Measurements from ENCODE around the gene SERINC2. TPM values are rescaled to one million over a fixed set of nuclear protein-coding genes. Genes with fewer than 3 reads are reported as not detected.

The SERINC2 gene
- total RNA-seq, 3 donors from 2014 or later (not counting 1 experiment from before 2014, with no cell fraction given), result 0.25 to 1.1 (median 0.40) TPM

DNA sequence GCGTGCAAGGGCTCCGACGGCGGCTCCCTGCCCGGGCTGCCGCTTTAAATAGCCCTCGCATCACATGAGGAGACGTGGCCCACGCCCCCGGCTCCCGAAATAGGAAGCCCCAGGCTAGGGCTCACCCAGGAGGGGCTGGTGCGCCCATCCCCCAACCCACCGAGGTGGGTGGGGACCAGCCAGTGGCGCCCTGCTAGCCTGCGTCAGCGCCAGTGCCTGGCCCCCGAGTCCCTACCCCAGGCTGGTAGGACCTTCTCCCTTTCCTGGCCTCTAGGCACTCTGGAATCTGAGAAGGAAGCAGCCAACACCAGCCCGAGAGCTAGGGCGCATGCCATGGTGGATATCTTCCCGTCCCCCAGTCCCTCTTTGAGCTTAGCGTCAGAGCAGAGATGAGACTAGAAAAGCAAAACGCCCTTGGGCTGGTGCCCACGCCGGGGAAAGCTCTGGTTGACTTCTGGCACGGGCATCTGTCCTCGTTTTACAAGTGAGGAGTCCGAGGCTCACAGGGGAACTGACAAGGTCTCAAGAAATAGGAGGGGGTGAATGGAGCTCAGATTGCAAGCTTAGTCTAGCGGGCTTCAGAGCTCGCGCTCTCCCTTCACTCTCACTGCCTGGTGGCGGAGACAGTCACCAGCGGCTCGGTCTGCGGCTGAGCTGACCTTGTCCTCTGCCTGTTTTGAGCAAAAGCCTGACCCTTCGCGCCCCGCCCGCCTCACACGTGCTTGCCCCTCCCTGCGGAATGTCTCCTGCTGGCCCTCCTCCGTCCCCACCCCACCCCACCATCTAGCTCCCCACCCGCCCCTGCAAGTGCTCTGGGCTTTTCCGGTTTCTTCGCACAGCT, 39.7 kb upstream of the SERINC2 start, which contains the start of gene FABP3:
FABP3 (minus strand) TSS at position 21 of the 841 bp plus-strand sequence. CDS start 62 bp downstream, outside the sequence.
- peak within 1 kb of the TSS; percentile 18 for H3K4me3 ChIP-seq (ENCODE audit: low read length)
- H3K4me1 ChIP-seq (ENCODE audit: control insufficient read depth, insufficient read depth, low read length), result peaks cover 16% of the 10 kb centered on the region
- Mint-ChIP-seq H3K27me3 (ENCODE audit: low read depth in 2 of 2) (no peaks in the 10 kb centered on the region), H3K27ac (peak within 1 kb of the TSS; percentile 41 to 81), H3K4me3 (peak within 1 kb of the TSS; percentile 91), H3K36me3 (no peaks in the 10 kb centered on the region), H3K4me1 (peaks cover 30 to 32% of the 10 kb centered on the region in 2 donors), H3K9me3 (no peaks in the 10 kb centered on the region)
- TF ChIP-seq, protein P1, sequence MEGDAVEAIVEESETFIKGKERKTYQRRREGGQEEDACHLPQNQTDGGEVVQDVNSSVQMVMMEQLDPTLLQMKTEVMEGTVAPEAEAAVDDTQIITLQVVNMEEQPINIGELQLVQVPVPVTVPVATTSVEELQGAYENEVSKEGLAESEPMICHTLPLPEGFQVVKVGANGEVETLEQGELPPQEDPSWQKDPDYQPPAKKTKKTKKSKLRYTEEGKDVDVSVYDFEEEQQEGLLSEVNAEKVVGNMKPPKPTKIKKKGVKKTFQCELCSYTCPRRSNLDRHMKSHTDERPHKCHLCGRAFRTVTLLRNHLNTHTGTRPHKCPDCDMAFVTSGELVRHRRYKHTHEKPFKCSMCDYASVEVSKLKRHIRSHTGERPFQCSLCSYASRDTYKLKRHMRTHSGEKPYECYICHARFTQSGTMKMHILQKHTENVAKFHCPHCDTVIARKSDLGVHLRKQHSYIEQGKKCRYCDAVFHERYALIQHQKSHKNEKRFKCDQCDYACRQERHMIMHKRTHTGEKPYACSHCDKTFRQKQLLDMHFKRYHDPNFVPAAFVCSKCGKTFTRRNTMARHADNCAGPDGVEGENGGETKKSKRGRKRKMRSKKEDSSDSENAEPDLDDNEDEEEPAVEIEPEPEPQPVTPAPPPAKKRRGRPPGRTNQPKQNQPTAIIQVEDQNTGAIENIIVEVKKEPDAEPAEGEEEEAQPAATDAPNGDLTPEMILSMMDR (IDR thresholded peaks at IDR 0.05), result no peak
- H3K27me3 ChIP-seq (ENCODE audit: control insufficient read depth, insufficient read depth, low read length), result no peaks in the 10 kb centered on the region
- no peaks in the 10 kb centered on the region for H3K9me3 ChIP-seq (ENCODE audit: control insufficient read depth, insufficient read depth, low read length)
- intact Hi-C loops (cut with micrococcal nuclease), result no loop called here
- ATAC-seq (peak; percentile 46 to 80 (median 52)), DNase-seq (peak in 1 of 2 donors; percentile 31)
- no peak within 1 kb of the TSS for H3K27ac ChIP-seq (ENCODE audit: low read length)
- H3K36me3 ChIP-seq (ENCODE audit: control insufficient read depth, insufficient read depth, low read length), result no peaks in the 10 kb centered on the region
- WGBS (ENCODE audit: insufficient coverage), result 2% methylated on average over 44 of the region's 44 CpGs

GRCh38 chr1:31373897-31374486, 39.0 kb upstream of the SERINC2 start:
- DNase-seq (no peak), ATAC-seq (no peak)
- Histone ChIP-seq H3K27me3 (ENCODE audit: control insufficient read depth, insufficient read depth, low read length) (no peaks in the 10 kb centered on the region), H3K9me3 (ENCODE audit: control insufficient read depth, insufficient read depth, low read length) (no peaks in the 10 kb centered on the region), H3K4me1 (ENCODE audit: control insufficient read depth, insufficient read depth, low read length) (peaks cover 16% of the 10 kb centered on the region), H3K27ac (ENCODE audit: low read length) (no peak overlapping the region), H3K36me3 (ENCODE audit: control insufficient read depth, insufficient read depth, low read length) (no peaks in the 10 kb centered on the region), H3K4me3 (ENCODE audit: low read length) (no peak overlapping the region)
- Mint-ChIP-seq H3K36me3 (no peaks in the 10 kb centered on the region), H3K9me3 (no peaks in the 10 kb centered on the region), H3K4me1 (peaks cover 30 to 32% of the 10 kb centered on the region in 2 donors), H3K27me3 (ENCODE audit: low read depth in 2 of 2) (peaks cover 0 to 2% of the 10 kb centered on the region in 2 donors), H3K4me3 (peak overlapping the region; percentile 91), H3K27ac (peak overlapping the region; percentile 41 to 81)
- TF ChIP-seq, protein P1 (IDR thresholded peaks at IDR 0.05), result no peak
- WGBS (ENCODE audit: insufficient coverage), result 31% methylated on average over 10 of the region's 11 CpGs
- intact Hi-C loops (cut with micrococcal nuclease), result no loop called here

DNA sequence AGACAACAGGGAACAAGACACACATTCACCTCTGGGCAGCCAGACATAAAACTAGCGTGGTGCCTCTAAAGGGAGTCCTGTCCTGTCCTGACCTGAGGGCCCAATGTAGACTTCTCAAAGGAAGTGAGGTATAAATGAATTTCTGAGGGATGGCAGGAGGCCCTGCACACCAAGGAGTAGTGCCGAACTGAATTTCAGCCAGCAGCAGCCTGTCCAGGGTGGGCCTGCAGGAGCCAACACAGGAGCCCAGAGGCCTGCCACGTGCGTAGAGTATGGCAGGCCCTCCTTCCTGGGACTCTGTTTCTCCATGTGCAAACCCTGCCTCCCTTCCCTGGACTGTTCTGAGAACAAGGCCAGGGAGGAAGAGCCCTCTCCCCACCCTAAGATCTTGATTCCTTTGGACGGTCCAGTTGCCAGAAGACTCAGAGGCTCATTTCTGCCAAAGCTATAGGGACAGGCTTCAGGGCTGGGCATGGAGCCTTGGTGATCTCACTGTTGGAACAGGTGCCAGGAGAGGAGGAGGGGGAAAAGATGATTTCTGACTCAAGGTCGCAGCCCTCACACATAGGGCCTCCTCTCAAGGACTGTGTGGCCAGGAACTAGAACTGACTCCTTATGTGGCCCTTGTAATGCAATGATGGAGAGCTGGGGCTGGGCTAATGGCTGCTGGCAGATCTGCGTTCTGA, 38.4 kb upstream of the SERINC2 start:
- Mint-ChIP-seq H3K4me3 (peak overlapping the region; percentile 91), H3K27ac (no peak overlapping the region), H3K27me3 (ENCODE audit: low read depth in 2 of 2) (peaks cover 0 to 2% of the 10 kb centered on the region in 2 donors)

More for the DNA sequence above, 38.4 kb upstream of the SERINC2 start:
- 95% methylated on average over 7 of the region's 7 CpGs for WGBS (ENCODE audit: insufficient coverage)
- intact Hi-C loops (cut with micrococcal nuclease), result no loop called here
- Histone ChIP-seq H3K4me1 (ENCODE audit: control insufficient read depth, insufficient read depth, low read length) (peaks cover 16% of the 10 kb centered on the region), H3K9me3 (ENCODE audit: control insufficient read depth, insufficient read depth, low read length) (no peaks in the 10 kb centered on the region), H3K27me3 (ENCODE audit: control insufficient read depth, insufficient read depth, low read length) (no peaks in the 10 kb centered on the region), H3K27ac (ENCODE audit: low read length) (no peak overlapping the region), H3K36me3 (ENCODE audit: control insufficient read depth, insufficient read depth, low read length) (no peaks in the 10 kb centered on the region), H3K4me3 (ENCODE audit: low read length) (no peak overlapping the region)
- DNase-seq (no peak), ATAC-seq (no peak)
- Mint-ChIP-seq H3K36me3 (no peaks in the 10 kb centered on the region), H3K9me3 (no peaks in the 10 kb centered on the region), H3K4me1 (peaks cover 30 to 32% of the 10 kb centered on the region in 2 donors)
- TF ChIP-seq, protein P1 (IDR thresholded peaks at IDR 0.05), result no peak

Data from natural killer cell (primary cell).